Tibial artery (tissue), 4 donors: Measurements from ENCODE around the gene POLA1.

Experiments used
- DNase-seq, 2 donors: peaks; one replicate each; pipeline ENCODE4 v3.0.0-alpha.2; 2019
- H3K27ac ChIP-seq, 2 donors: fragments of 200-600 bp; sonication (generic) in 1 of 2; 1 replicate in 1 of 2; 2 replicates in 1 of 2; pipeline ENCODE4 v1.5.1; 2018 to 2019; ENCODE audit warnings: mild to moderate bottlenecking in 1 of 2
- H3K27me3 ChIP-seq, 2 donors: fragments of 200-600 bp; sonication (generic) in 1 of 2; one replicate each; pipeline versions ENCODE4 v1.5.1 to v1.6.0; 2016 to 2019
- H3K36me3 ChIP-seq, 3 donors: fragments of 200-600 bp; sonication (generic) in 2 of 3; one replicate each; pipeline ENCODE4 v1.5.1; 2016 to 2019; ENCODE audit warnings: mild to moderate bottlenecking in 2 of 3
- H3K4me1 ChIP-seq, 4 donors: fragments of 200-600 bp; sonication (generic) in 2 of 4; 1 replicate in 3 of 4; 2 replicates in 1 of 4; pipeline ENCODE4 v1.5.1; 2016 to 2019
- H3K4me3 ChIP-seq, 2 donors: fragments of 200-600 bp; sonication (generic) in 1 of 2; 1 replicate in 1 of 2; 2 replicates in 1 of 2; pipeline ENCODE4 v1.5.1; 2018 to 2019; ENCODE audit warnings: mild to moderate bottlenecking in 2 of 2
- H3K9me3 ChIP-seq, 3 donors: fragments of 200-600 bp; sonication (generic) in 1 of 3; one replicate each; pipeline ENCODE4 v1.5.1; 2016 to 2019
- intact Hi-C: fragments of 100-400 bp; cut with DNase I; formaldehyde crosslinking; loops from one replicate; pipeline ENCODE4 v1.15.0; 2023; ENCODE audit warnings: low total_unique reads
- TF ChIP-seq, protein P1 (sequence below), 2 experiments: fragments of 200-600 bp in 1 of 2; fragments of 450-650 bp in 1 of 2; IDR thresholded peaks; one replicate each; pipeline ENCODE4 v1.5.1; 2017 to 2019; ENCODE audit warnings: antibody characterized with exemption in 2 of 2, mild to moderate bottlenecking in 1 of 2, moderate library complexity in 1 of 2

Gene POLA1

DNA sequence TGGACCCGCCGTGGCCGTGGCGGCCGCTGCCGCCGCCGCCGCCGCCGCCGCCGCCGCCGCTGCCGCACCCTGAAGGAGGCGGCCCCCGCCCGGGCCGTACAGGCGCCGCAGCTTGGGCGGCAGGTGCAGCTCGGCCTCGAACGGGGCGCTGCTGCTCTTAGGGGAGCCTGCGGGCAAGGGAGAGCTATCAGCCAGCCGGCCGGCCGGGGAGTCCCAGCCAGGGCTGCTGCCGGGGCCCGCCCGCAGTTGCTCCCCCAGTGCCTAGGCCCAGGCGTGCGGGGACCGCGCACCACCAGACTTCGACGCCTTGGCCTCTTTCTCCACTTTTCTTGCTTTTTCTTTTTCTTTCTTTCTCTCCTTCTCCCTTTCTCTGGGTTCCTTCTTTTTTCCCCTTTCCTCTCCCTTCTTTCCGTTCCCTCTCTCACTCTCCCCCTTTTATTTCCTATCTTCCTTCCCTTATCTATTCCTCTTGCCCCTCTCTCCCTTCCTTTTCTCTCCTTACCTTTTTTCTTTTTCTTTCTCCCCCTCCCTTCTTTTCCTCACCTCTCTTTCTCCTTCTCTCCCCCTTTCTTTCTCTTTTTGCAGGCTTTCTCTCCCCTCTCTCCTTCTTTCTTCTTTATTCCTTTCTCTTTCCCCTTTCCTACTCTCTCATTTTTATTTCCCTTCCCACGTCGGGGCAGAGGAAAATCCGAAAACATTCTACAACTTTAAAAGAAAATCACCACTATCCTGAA is 320.1 kb downstream of the POLA1 start:
- H3K36me3 ChIP-seq, result no peaks in the 10 kb centered on the region
- peaks cover 0 to 16% (median 0%) of the 10 kb centered on the region in 3 donors for H3K9me3 ChIP-seq
- H3K27me3 ChIP-seq, result peaks cover 0 to 87% of the 10 kb centered on the region in 2 donors
- TF ChIP-seq, protein P1, sequence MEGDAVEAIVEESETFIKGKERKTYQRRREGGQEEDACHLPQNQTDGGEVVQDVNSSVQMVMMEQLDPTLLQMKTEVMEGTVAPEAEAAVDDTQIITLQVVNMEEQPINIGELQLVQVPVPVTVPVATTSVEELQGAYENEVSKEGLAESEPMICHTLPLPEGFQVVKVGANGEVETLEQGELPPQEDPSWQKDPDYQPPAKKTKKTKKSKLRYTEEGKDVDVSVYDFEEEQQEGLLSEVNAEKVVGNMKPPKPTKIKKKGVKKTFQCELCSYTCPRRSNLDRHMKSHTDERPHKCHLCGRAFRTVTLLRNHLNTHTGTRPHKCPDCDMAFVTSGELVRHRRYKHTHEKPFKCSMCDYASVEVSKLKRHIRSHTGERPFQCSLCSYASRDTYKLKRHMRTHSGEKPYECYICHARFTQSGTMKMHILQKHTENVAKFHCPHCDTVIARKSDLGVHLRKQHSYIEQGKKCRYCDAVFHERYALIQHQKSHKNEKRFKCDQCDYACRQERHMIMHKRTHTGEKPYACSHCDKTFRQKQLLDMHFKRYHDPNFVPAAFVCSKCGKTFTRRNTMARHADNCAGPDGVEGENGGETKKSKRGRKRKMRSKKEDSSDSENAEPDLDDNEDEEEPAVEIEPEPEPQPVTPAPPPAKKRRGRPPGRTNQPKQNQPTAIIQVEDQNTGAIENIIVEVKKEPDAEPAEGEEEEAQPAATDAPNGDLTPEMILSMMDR (IDR thresholded peaks at IDR 0.05), result no peak
- no peak for DNase-seq
- H3K4me3 ChIP-seq, result no peak overlapping the region
- intact Hi-C loops, result no loop called here
- no peak overlapping the region for H3K27ac ChIP-seq
- H3K4me1 ChIP-seq, result peaks cover 0 to 23% (median 9%) of the 10 kb centered on the region in 4 donors

DNA sequence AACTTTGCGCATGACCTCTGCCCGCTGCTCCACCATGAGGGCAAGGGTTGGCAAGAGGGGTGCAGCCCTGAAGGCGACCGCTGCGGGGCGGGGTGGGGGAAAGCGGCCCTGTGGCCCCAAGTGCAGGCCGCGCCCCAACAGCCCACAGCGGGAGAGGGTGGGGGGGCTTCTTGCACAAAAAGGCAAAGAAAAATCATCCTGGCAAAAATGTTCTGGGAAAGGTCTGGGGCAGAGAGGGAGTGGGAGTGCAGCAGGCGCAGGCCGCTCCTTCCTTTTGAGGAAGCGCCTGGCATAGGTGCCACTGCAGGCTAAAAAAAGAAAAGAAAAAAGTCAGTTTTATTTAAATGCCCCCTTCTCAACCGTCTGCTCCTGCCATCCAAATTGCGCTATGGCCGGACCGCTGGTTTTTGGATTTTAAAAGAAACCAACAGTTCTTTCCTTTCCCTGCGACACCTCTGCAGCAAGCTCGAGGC is 320.7 kb downstream of the POLA1 start:
- Histone ChIP-seq H3K9me3 (peaks cover 0 to 16% (median 0%) of the 10 kb centered on the region in 3 donors), H3K36me3 (no peaks in the 10 kb centered on the region), H3K27ac (no peak overlapping the region), H3K4me1 (peaks cover 0 to 23% (median 9%) of the 10 kb centered on the region in 4 donors), H3K4me3 (no peak overlapping the region), H3K27me3 (peaks cover 0 to 88% of the 10 kb centered on the region in 2 donors)
- TF ChIP-seq, protein P1 (IDR thresholded peaks at IDR 0.05), result no peak
- no peak for DNase-seq
- intact Hi-C loops, result no loop called here

DNA sequence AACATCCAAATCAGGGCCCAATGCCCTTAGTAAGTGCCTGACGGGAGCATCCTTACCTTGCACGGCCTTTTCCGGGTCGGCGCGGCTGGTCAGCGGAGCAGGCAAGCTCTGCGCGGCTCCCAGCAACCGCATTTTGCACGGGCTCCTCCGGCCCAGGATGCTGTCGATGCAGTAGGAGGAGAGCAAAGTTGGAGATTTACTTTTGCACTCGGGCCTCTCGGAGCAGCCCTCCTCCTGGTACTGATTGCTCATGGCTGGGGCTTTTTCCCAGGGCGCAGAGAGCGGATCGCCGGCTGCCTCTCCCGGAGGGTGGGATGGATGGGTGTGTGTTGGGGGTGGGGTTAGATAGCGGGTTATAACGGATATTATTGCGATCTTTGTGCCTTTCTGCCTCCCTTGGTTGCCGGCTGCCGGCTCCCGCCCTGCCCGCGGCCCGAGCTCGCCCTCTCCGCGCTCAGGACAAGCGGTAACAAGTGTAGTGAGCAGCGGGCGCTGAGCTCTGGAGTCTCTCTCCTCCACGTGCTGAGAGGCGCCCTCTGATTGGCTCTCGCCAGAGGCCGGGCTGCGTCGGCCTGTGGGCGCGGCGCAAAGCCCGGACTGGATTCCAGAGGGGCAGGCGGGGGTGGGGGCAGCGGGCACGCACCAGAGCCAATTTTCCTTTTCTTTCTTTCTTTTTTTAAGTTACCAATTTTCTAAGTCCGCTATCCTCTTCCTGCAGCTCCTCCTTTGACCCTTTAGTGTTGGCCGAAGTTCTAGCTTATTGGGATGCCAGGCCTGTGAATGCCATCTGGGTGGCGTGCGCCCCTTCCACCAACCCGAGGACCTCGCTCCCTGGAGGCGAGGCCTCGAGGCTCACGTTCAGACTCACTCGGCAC is 322.0 kb downstream of the POLA1 start, which contains the start of gene ARX:
TSS of gene ARX (minus strand) at position 480 of the 875 bp plus-strand sequence. CDS start at position 252, 228 bp downstream.
- TF ChIP-seq, protein P1 (IDR thresholded peaks at IDR 0.05), result no peak
- intact Hi-C loops, result no loop called here
- Histone ChIP-seq H3K4me1 (peaks cover 0 to 34% (median 17%) of the 10 kb centered on the region in 4 donors), H3K27ac (no peak within 1 kb of the TSS), H3K27me3 (peaks cover 2 to 90% of the 10 kb centered on the region in 2 donors), H3K36me3 (no peaks in the 10 kb centered on the region), H3K9me3 (peaks cover 0 to 16% (median 0%) of the 10 kb centered on the region in 3 donors), H3K4me3 (peak within 1 kb of the TSS in 1 of 2 donors; percentile 22)
- DNase-seq, result peak in 1 of 2 donors; percentile 20

DNA sequence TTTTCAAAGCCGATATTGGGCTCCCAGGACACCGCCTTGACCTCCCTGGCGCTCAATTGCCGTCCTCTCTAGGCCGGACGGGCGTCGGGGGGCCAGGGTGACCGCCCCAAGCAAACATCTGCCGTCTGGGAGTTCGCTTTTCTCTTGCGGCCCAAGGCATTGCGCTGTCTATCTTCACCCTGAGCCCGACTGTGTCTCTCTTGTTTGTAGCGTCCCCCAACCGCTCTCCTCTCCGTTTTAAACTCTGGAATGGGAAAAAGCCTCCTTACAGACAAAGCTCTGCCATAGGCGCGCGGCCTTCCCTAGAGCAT is 322.6 kb downstream of the POLA1 start:
- H3K36me3 ChIP-seq, result no peaks in the 10 kb centered on the region
- H3K4me3 ChIP-seq, result no peak overlapping the region
- H3K27me3 ChIP-seq, result peaks cover 4 to 90% of the 10 kb centered on the region in 2 donors
- H3K27ac ChIP-seq, result no peak overlapping the region
- peaks cover 0 to 39% (median 22%) of the 10 kb centered on the region in 4 donors for H3K4me1 ChIP-seq
- intact Hi-C loops, result no loop called here
- TF ChIP-seq, protein P1 (IDR thresholded peaks at IDR 0.05), result no peak
- peaks cover 0 to 16% (median 0%) of the 10 kb centered on the region in 3 donors for H3K9me3 ChIP-seq
- DNase-seq, result no peak

DNA sequence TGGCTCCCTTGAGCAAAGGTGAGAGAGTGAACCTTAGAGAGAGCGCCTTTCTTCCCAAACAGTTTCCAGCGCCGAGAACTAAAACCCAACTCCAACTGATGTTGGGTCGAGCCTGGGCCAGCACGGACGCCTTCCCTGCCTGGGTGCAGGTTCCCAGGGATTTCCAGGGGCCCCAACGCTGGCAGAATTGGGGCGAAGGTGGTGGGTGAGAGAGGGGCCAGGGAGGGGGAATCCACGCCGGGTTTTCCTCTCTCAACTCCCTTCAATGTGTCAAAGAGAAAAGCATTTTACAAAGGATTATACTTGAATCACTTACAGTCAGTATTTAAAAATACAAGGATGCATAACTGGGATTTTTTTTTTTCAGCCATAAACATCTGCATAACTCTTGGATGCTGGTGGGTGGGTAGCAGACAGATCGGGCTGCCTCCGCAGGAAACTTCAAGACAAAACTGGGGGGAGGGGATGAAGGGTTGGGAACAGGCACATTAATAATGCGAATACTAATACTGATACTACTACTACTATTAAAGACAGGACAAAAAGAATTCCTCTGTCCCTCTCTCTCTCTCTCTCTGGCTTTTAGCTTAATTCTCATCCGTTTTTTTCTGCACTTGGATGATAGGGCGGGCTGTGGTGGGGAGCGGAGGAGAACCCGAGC is 323.4 kb downstream of the POLA1 start:
- TF ChIP-seq, protein P1 (IDR thresholded peaks at IDR 0.05), result no peak
- Histone ChIP-seq H3K36me3 (no peaks in the 10 kb centered on the region), H3K27ac (no peak overlapping the region), H3K4me3 (no peak overlapping the region), H3K27me3 (peaks cover 4 to 86% of the 10 kb centered on the region in 2 donors), H3K4me1 (peaks cover 0 to 39% (median 22%) of the 10 kb centered on the region in 4 donors), H3K9me3 (peaks cover 0 to 16% (median 0%) of the 10 kb centered on the region in 3 donors)
- intact Hi-C loops, result no loop called here
- no peak for DNase-seq
